Psoas muscle (tissue), 8 donors: ENCODE measurements around the gene HBB. TPM values are rescaled to one million over a fixed set of nuclear protein-coding genes. Genes with fewer than 3 reads are reported as not detected.

Experiments used
- ATAC-seq, 4 donors: fragments of 200-7000 bp; cut with Tn5 transposase; one replicate each; pipeline ENCODE4 v1.9.1; 2020; ENCODE audit warnings: moderate library complexity in 3 of 4, mild to moderate bottlenecking in 2 of 4
- DNase-seq, 2 donors: peaks; one replicate each; pipeline ENCODE4 v3.0.0-alpha.2; 2020
- H3K27ac ChIP-seq: fragments of 200-600 bp; one replicate; pipeline ENCODE4 v1.8.0; 2022
- H3K27me3 ChIP-seq, 3 donors: fragments of 200-600 bp in 1 of 3; one replicate each; pipeline versions ENCODE4 v1.6.1 to v1.8.0; 2013 to 2022; ENCODE audit warnings: low read length in 2 of 3, mild to moderate bottlenecking in 2 of 3, moderate library complexity in 1 of 3; ENCODE audit not compliant: insufficient read depth in 3 of 3
- H3K36me3 ChIP-seq, 2 donors: fragments of 200-600 bp in 1 of 2; one replicate each; pipeline versions ENCODE4 v1.6.1 to v1.8.0; 2013 to 2022; ENCODE audit warnings: low read depth in 1 of 2, mild to moderate bottlenecking in 1 of 2, moderate library complexity in 1 of 2; ENCODE audit not compliant: insufficient read depth in 1 of 2
- H3K4me1 ChIP-seq: fragments of 200-600 bp; one replicate; pipeline ENCODE4 v1.8.0; 2022
- H3K4me3 ChIP-seq: fragments of 200-600 bp; one replicate; pipeline ENCODE4 v1.8.0; 2022; ENCODE audit warnings: mild to moderate bottlenecking
- H3K9me3 ChIP-seq: fragments of 200-600 bp; one replicate; pipeline ENCODE4 v1.8.0; 2022
- CTCF ChIP-seq: fragments of 200-600 bp; IDR thresholded peaks from one replicate; pipeline ENCODE4 v1.8.0; 2022; ENCODE audit warnings: antibody characterized with exemption
- WGBS, 3 donors: extraction: QIAGEN DNeasy Blood & Tissue Kit; methylation state at CpG; one replicate each; pipeline versions ENCODE4 v1.1.6 to v1.1.7; 2013; 5-methylcytosine and 5-hydroxymethylcytosine counted together
- intact Hi-C, 2 donors: fragments of 100-400 bp; cut with DNase I; formaldehyde crosslinking; loops; one replicate each; pipeline versions ENCODE4 v1.11.0 to v1.14.2; 2022
- polyA plus RNA-seq, 3 donors: library from polyadenylated mRNA; stranded (reverse); fragments of 200-250 nt; gene quantifications; one replicate each; pipeline ENCODE4 v1.2.3, GENCODE V29; 2013
- total RNA-seq, 4 donors: library from RNA; stranded (reverse); fragmentation: NEBNext Ultra II Directional in 2 of 4; extraction: Animal tissue kit (Norgen Biotek cat#: 25700) in 2 of 4; gene quantifications; one replicate each; pipeline versions ENCODE4 v1.2.1 to v1.2.4, GENCODE V29; 2021 to 2023
- donor health status: healthy with polysubstance abuse.
- donor health status: DM: no; HTN: no; CAD: no; lungs with moderate emphysema.
- donor health status: Bipolar disorder and iron deficiency.
- donor health status: healthy.
- donor health status: DM: yes; HTN: yes; CAD: no.
- donor health status: DM: no; HTN: no; CAD: no.
- donor health status: DM: no; HTN: no; CAD: no.
- donor health status: DM: yes; HTN: yes; CAD: no.

The HBB gene
- total and polyA plus RNA-seq, 7 donors = 7.8 to 2,413 (median 22.9) TPM

- H3K4me1 ChIP-seq = no peaks in the 10 kb centered on the region
- ATAC-seq = peak in 1 of 4 donors; percentile 13
- no peak overlapping the region for H3K4me3 ChIP-seq
- H3K27me3 ChIP-seq = no peaks in the 10 kb centered on the region
- TF ChIP-seq CTCF = no peak
- H3K36me3 ChIP-seq = no peaks in the 10 kb centered on the region
- no peak for DNase-seq
- intact Hi-C loops = no loop called here
- H3K27ac ChIP-seq = no peak overlapping the region
- 43 to 59% (median 53%) methylated on average over 2 of the region's 2 CpGs for WGBS, 3 donors
- H3K9me3 ChIP-seq = no peaks in the 10 kb centered on the region
These were observed 1.4 kb downstream of the HBB start for GRCh38 chr11:5225480-5225871.

DNA sequence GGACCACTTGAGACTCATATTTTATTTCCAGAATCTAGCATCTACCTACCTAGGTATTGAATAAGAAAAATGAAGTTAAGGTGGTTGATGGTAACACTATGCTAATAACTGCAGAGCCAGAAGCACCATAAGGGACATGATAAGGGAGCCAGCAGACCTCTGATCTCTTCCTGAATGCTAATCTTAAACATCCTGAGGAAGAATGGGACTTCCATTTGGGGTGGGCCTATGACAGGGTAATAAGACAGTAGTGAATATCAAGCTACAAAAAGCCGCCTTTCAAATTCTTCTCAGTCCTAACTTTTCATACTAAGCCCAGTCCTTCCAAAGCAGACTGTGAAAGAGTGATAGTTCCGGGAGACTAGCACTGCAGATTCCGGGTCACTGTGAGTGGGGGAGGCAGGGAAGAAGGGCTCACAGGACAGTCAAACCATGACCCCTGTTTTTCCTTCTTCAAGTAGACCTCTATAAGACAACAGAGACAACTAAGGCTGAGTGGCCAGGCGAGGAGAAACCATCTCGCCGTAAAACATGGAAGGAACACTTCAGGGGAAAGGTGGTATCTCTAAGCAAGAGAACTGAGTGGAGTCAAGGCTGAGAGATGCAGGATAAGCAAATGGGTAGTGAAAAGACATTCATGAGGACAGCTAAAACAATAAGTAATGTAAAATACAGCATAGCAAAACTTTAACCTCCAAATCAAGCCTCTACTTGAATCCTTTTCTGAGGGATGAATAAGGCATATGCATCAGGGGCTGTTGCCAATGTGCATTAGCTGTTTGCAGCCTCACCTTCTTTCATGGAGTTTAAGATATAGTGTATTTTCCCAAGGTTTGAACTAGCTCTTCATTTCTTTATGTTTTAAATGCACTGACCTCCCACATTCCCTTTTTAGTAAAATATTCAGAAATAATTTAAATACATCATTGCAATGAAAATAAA lies 2.1 kb downstream of the HBB start:
- Histone ChIP-seq H3K9me3 (no peaks in the 10 kb centered on the region), H3K4me1 (no peaks in the 10 kb centered on the region), H3K36me3 (no peaks in the 10 kb centered on the region), H3K27me3 (no peaks in the 10 kb centered on the region), H3K4me3 (no peak overlapping the region), H3K27ac (no peak overlapping the region)
- WGBS, 3 donors = 70 to 83% (median 71%) methylated on average over 6 of the region's 6 CpGs
- intact Hi-C loops = no loop called here
- no peak for TF ChIP-seq CTCF
- peak in 1 of 4 donors; percentile 36 for ATAC-seq
- DNase-seq = no peak

DNA sequence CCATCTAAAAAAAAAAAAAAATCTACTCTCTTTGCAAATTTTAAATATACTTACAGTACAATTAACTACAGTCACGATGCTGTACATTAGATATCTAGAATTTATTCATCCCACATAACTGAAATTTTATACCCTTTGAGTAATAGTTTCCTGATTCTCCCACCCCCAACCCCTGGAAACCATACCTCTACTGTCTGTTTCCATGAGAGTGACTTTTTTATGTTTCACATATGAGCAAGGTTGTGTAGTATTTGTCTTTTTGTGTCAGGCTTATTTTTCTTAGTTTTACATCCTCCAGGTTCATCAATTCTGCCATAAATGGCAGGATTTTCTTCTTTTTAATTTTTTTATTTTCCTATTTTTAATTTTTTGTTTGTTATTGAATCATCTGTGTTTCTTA lies 3.2 kb downstream of the HBB start:
- WGBS, 3 donors = 51 to 74% (median 54%) methylated on average over 1 of the region's 1 CpG
- no peak for TF ChIP-seq CTCF
- H3K9me3 ChIP-seq = no peaks in the 10 kb centered on the region
- intact Hi-C loops = no loop called here
- no peak overlapping the region for H3K27ac ChIP-seq
- no peak for DNase-seq
- H3K4me3 ChIP-seq = no peak overlapping the region
- no peaks in the 10 kb centered on the region for H3K36me3 ChIP-seq
- ATAC-seq = no peak
- H3K27me3 ChIP-seq = no peaks in the 10 kb centered on the region
- H3K4me1 ChIP-seq = no peaks in the 10 kb centered on the region

- Histone ChIP-seq H3K4me3 (no peak overlapping the region), H3K27me3 (no peaks in the 10 kb centered on the region), H3K4me1 (no peaks in the 10 kb centered on the region), H3K9me3 (no peaks in the 10 kb centered on the region), H3K27ac (no peak overlapping the region), H3K36me3 (no peaks in the 10 kb centered on the region)
- no peak for TF ChIP-seq CTCF
- intact Hi-C loops = no loop called here
- ATAC-seq (no peak), DNase-seq (no peak)
- WGBS, 3 donors = 81 to 95% (median 93%) methylated on average over 6 of the region's 6 CpGs
These were observed 3.7 kb downstream of the HBB start for GRCh38 chr11:5223146-5223545.
